DMS114 treated with DMSO at 0.1 percent for 48 hours (cell line): ENCODE data around the gene PSMB10.
A peak's percentile ranks its signal among the peaks of the same experiment; 100 is the strongest.

ENCODE experiments used
- DNase-seq: peaks from one replicate; lab custom pipeline; 2025; ENCODE audit not compliant: unreplicated experiment; lab: John Stamatoyannopoulos, UW

Gene PSMB10

GRCh38 chr16:67893743-67894399 is 42.8 kb downstream of the PSMB10 start:
- DNase-seq = no peak

DNA sequence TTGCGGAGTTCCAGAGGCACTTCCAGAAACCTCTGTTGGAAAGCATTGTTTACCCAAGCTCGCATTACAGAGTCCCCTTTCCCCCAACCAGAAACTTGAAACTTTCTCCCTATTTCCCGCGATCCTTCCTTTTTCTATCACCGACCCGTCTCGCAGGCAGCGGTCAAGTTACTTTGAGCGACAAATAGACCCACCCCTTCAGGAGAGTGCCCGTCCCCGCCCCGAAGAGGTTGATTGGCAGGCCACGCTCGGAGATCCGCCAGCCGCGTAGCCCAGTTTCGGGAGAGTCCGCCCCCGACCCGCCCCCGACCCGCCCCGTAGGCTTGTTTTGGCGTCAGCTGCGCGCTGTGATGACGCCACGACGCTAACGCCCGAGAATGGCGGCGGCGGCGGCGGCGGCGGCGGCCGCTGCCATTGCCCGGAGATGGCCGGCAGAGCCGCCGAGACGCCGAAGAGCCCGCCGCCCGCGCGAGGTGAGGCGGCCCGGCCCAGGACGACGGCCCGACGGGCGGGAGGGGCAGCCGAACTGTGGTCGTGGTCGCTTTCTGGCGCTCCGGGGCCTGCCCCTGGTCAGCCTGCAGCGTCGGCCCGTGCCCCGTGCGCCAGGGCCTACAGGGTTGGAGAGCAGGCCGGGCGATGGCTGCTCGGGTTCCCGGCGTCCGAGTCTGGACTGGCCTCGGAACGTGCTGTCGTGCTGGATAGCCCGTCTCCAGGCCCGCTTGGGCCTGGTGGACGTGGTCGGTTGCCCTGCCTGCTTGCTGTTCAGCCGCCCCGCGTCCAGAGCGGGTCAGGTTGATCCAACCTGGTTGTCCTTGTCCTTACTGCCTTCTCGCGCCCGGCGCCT is 43.5 kb downstream of the PSMB10 start, which contains the start of gene PSKH1:
Gene PSKH1 (plus strand): TSS at position 356 of the 844 bp plus-strand sequence. CDS start 15,496 bp downstream, outside the sequence.
- DNase-seq = peak; percentile 99

- DNase-seq = no peak
Measured at GRCh38 chr16:67892375-67892774, 44.3 kb downstream of the PSMB10 start.

DNA sequence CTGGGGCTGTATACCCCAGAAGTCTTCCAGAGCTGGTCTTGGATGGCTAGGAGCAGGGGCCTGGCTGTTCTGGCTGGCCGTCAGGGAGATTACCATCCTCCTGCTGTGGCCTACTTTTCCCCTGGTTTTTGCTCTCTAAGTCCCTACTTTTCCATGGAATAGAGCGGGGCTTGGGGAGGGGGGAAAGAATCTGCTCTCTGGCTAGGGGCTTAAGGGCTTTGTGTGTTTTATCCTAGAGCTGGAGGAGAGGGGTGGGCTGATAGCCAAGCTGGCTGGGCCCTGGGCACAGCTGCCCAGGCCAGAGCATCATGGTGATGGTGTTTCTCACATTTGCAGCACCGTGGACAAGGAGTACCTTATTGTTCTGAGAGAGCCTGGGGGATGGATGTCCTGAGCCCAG is 48.3 kb downstream of the PSMB10 start:
- DNase-seq = no peak

DNA sequence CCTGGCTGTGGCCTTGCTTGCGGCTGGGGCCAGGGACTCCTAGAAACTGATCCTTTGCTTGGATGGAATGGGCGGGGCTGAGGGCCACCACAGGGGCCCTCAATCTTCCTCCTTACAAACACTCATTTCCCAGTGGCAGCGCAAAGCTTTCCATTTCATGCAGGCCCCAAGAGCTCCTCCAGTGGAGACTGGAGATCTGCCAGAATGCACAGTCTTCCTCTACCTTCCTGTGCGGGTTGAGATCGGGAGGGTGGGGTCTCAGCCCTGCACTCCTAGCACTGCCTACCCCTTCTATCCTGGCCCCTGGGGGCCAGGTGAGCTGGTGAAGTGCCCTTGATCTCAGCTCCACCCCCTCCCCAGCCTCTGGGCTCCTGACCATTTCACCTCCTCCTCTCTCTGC is 50.3 kb downstream of the PSMB10 start:
- no peak for DNase-seq

DNA sequence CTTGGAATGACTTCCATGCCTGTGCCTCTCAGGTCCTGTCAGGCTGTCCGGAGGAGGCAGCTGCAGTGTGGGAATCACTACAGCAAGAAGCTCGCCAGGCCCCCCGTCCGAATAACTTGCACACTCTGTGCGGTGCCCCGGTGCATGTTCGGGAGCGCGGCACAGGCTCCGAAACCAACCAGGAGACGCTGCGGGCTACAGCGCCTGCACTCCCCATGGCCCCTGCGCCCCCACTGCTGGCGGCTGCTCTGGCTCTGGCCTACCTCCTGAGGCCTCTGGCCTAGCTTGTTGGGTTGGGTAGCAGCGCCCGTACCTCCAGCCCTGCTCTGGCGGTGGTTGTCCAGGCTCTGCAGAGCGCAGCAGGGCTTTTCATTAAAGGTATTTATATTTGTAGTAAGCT is 50.7 kb downstream of the PSMB10 start:
- no peak for DNase-seq

DNA sequence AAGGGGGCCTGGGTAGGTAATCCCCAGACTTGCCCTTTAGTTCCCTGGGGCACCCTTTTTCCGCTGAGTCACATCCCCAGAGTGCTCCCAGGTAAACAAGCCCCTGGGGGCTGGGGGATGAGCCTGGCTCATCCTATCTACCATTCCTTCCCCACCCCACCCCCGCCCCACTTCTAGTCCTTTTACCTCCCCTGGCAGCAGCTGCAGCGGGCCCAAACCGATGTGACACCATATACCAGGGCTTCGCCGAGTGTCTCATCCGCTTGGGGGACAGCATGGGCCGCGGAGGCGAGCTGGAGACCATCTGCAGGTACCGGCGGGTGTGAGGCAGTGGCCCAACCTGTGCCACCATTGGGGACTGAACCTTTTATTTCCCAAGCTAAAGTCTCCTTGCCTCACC is 51.1 kb downstream of the PSMB10 start:
- no peak for DNase-seq

- DNase-seq = no peak
Measured at GRCh38 chr16:67884684-67885083, 52.0 kb downstream of the PSMB10 start, which contains the start of gene NRN1L. Gene NRN1L (plus strand): TSS chr16:67884885. CDS start chr16:67884904, 19 bp downstream.
